Stomach (tissue), 9 donors: ENCODE data around the gene TMEM59L. TPM values are rescaled to one million over a fixed set of nuclear protein-coding genes. Genes with fewer than 3 reads are reported as not detected.

ENCODE experiments used
- DNase-seq, 2 donors: peaks; one replicate each; pipeline versions ENCODE4 v3.0.0 to v3.0.0-alpha.2; 2013 to 2019
- H3K27ac ChIP-seq, 5 donors: fragments of 200-600 bp in 4 of 5; sonication (generic) in 4 of 5; one replicate each; pipeline ENCODE4 v1.5.1; 2013 to 2019; ENCODE audit warnings: mild to moderate bottlenecking in 1 of 5, moderate library complexity in 1 of 5
- H3K27me3 ChIP-seq, 3 donors: fragments of 200-600 bp; sonication (generic); one replicate each; pipeline ENCODE4 v1.5.1; 2017 to 2019; ENCODE audit warnings: mixed run types in 1 of 3
- H3K36me3 ChIP-seq, 4 donors: fragments of 200-600 bp; sonication (generic); 1 replicate in 3 of 4; 2 replicates in 1 of 4; pipeline ENCODE4 v1.5.1; 2016 to 2019
- H3K4me1 ChIP-seq, 4 donors: fragments of 200-600 bp; sonication (generic); one replicate each; pipeline ENCODE4 v1.5.1; 2016 to 2019
- H3K4me3 ChIP-seq, 4 donors: fragments of 200-600 bp; sonication (generic) in 3 of 4; one replicate each; pipeline ENCODE4 v1.5.1; 2016 to 2019; ENCODE audit warnings: mild to moderate bottlenecking in 1 of 4
- H3K9me3 ChIP-seq, 4 donors: fragments of 200-600 bp; sonication (generic); one replicate each; pipeline ENCODE4 v1.5.1; 2016 to 2019
- CTCF ChIP-seq, 7 experiments: fragments of 450-650 bp in 4 of 7; fragments of 200-600 bp in 3 of 7; sonication (generic) in 3 of 7; IDR thresholded peaks; one replicate each; pipeline ENCODE4 v1.5.1; 2016 to 2019; ENCODE audit warnings: antibody characterized with exemption in 7 of 7, control low read depth in 2 of 7, mild to moderate bottlenecking in 1 of 7
- EP300 ChIP-seq: sonication (generic); formaldehyde crosslinking; IDR thresholded peaks from one replicate; pipeline ENCODE4 v1.6.1; 2017; ENCODE audit warnings: antibody characterized with exemption
- POLR2A ChIP-seq, 4 donors: fragments of 450-650 bp; IDR thresholded peaks; one replicate each; pipeline ENCODE4 v1.6.1; 2016; ENCODE audit warnings: antibody characterized with exemption in 4 of 4, control low read depth in 2 of 4, mild to moderate bottlenecking in 1 of 4, moderate library complexity in 1 of 4
- POLR2AphosphoS5 ChIP-seq, 3 donors: sonication (generic); formaldehyde crosslinking; IDR thresholded peaks; one replicate each; pipeline ENCODE4 v1.6.1; 2016; ENCODE audit warnings: antibody characterized with exemption in 3 of 3
- WGBS, 5 donors: extraction: QIAGEN DNeasy Blood & Tissue Kit in 3 of 5; methylation state at CpG; one replicate each; pipeline versions ENCODE4 v1.1.5 to v1.1.7; 2013 to 2018; 5-methylcytosine and 5-hydroxymethylcytosine counted together
- intact Hi-C: fragments of 100-400 bp; cut with DNase I; formaldehyde crosslinking; loops from one replicate; pipeline ENCODE4 v1.15.1; 2023; ENCODE audit warnings: low total_unique reads
- polyA plus RNA-seq, 3 donors: library from polyadenylated mRNA; stranded (reverse); fragments of 200-250 nt; gene quantifications; one replicate each; pipeline ENCODE4 v1.2.3, GENCODE V29; 2013
- total RNA-seq, 5 donors: library from RNA; depleted of rRNA; stranded (reverse); fragments of >200 nt; gene quantifications; one replicate each; pipeline versions ENCODE4 v1.1.0 to v1.2.3, GENCODE V29; 2014 to 2016
- donor health status: healthy with polysubstance abuse.
- donor health status: Bipolar disorder and iron deficiency.
- donor health status: healthy.

The TMEM59L gene
- total and polyA plus RNA-seq, 8 donors, result 0.25 to 4.7 (median 2.8) TPM; not detected in 4

- Histone ChIP-seq H3K4me1 (peaks cover 24 to 50% (median 40%) of the 10 kb centered on the region in 4 donors), H3K27ac (peak overlapping the region; percentile 86 to 94 (median 92)), H3K36me3 (peaks cover 0 to 3% (median 0%) of the 10 kb centered on the region in 4 donors), H3K9me3 (no peaks in the 10 kb centered on the region), H3K4me3 (peak overlapping the region; percentile 82 to 92 (median 88)), H3K27me3 (no peaks in the 10 kb centered on the region)
- WGBS, 5 donors, result 6 to 21% (median 11%) methylated on average over 3 of the region's 3 CpGs
- intact Hi-C loops, result no loop called here
- DNase-seq, result peak; percentile 73 to 84
- TF ChIP-seq POLR2A (IDR thresholded peaks at IDR 0.05) (no peak), EP300 (no peak), POLR2AphosphoS5 (IDR thresholded peaks at IDR 0.05) (no peak), CTCF (IDR thresholded peaks at IDR 0.05) (no peak)
Observed at GRCh38 chr19:18637673-18638630, 25.3 kb downstream of the TMEM59L start.

- 57 to 72% (median 62%) methylated on average over 8 of the region's 8 CpGs for WGBS, 5 donors
- Histone ChIP-seq H3K27me3 (no peaks in the 10 kb centered on the region), H3K36me3 (peaks cover 0 to 3% (median 0%) of the 10 kb centered on the region in 4 donors), H3K9me3 (no peaks in the 10 kb centered on the region), H3K27ac (peak overlapping the region in 1 of 5 donors; percentile 14), H3K4me3 (no peak overlapping the region), H3K4me1 (peaks cover 31 to 54% (median 45%) of the 10 kb centered on the region in 4 donors)
- intact Hi-C loops, result no loop called here
- DNase-seq, result no peak
- TF ChIP-seq EP300, result no peak
- no peak for TF ChIP-seq CTCF (IDR thresholded peaks at IDR 0.05)
- TF ChIP-seq POLR2A (IDR thresholded peaks at IDR 0.05), result no peak
- TF ChIP-seq POLR2AphosphoS5 (IDR thresholded peaks at IDR 0.05), result no peak
Observed at GRCh38 chr19:18639706-18640243, 27.1 kb downstream of the TMEM59L start.

- no peak for TF ChIP-seq POLR2AphosphoS5 (IDR thresholded peaks at IDR 0.05)
- no peak for TF ChIP-seq CTCF (IDR thresholded peaks at IDR 0.05)
- no peak for TF ChIP-seq POLR2A (IDR thresholded peaks at IDR 0.05)
- no peak for TF ChIP-seq EP300
- H3K4me1 ChIP-seq, result peaks cover 17 to 50% (median 30%) of the 10 kb centered on the region in 4 donors
Observed at GRCh38 chr19:18644196-18645034, 31.7 kb downstream of the TMEM59L start.

More at GRCh38 chr19:18644196-18645034, 31.7 kb downstream of the TMEM59L start:
- H3K27me3 ChIP-seq, result no peaks in the 10 kb centered on the region
- H3K36me3 ChIP-seq, result peaks cover 0 to 3% (median 0%) of the 10 kb centered on the region in 4 donors
- WGBS, 5 donors, result 60 to 72% (median 66%) methylated on average over 15 of the region's 15 CpGs
- DNase-seq, result peak in 1 of 2 donors; percentile 49
- peak overlapping the region in 1 of 4 donors; percentile 1 for H3K4me3 ChIP-seq
- intact Hi-C loops, result no loop called here
- H3K9me3 ChIP-seq, result no peaks in the 10 kb centered on the region
- peak overlapping the region in 3 of 5 donors; percentile 7 to 49 (median 37) for H3K27ac ChIP-seq
